Esophagus muscularis mucosa (tissue), 4 donors: ENCODE data around the gene MYO7B. TPM values are rescaled to one million over a fixed set of nuclear protein-coding genes. Genes with fewer than 3 reads are reported as not detected.

Experiments used
- DNase-seq: peaks from one replicate; pipeline ENCODE4 v3.0.0-alpha.2; 2017; ENCODE audit errors: extremely low spot score
- H3K27ac ChIP-seq, 4 donors: fragments of 200-600 bp; sonication (generic); replicated peaks in 1 of 4; 1 replicate in 3 of 4; 2 replicates in 1 of 4; pipeline ENCODE4 v1.5.1; 2016 to 2019; ENCODE audit warnings: mild to moderate bottlenecking in 1 of 4
- H3K27me3 ChIP-seq, 4 donors: fragments of 200-600 bp; sonication (generic); one replicate each; pipeline versions ENCODE4 v1.5.1 to v1.6.0; 2016 to 2019
- H3K36me3 ChIP-seq, 4 donors: fragments of 200-600 bp; sonication (generic); one replicate each; pipeline ENCODE4 v1.5.1; 2016 to 2019
- H3K4me1 ChIP-seq, 4 donors: fragments of 200-600 bp; sonication (generic); one replicate each; pipeline ENCODE4 v1.5.1; 2016 to 2019
- H3K4me3 ChIP-seq, 4 donors: fragments of 200-600 bp; sonication (generic); 1 replicate in 2 of 4; 2 replicates in 2 of 4; pipeline ENCODE4 v1.5.1; 2016 to 2019; ENCODE audit warnings: mild to moderate bottlenecking in 4 of 4, moderate library complexity in 1 of 4
- H3K9me3 ChIP-seq, 4 donors: fragments of 200-600 bp; sonication (generic); 1 replicate in 3 of 4; 2 replicates in 1 of 4; pipeline ENCODE4 v1.5.1; 2016 to 2019
- CTCF ChIP-seq, 3 experiments: fragments of 200-600 bp in 2 of 3; fragments of 450-650 bp in 1 of 3; sonication (generic) in 2 of 3; IDR thresholded peaks; one replicate each; pipeline ENCODE4 v1.5.1; 2017 to 2019; ENCODE audit warnings: antibody characterized with exemption in 3 of 3, mild to moderate bottlenecking in 2 of 3, moderate library complexity in 1 of 3
- EP300 ChIP-seq: sonication (generic); formaldehyde crosslinking; IDR thresholded peaks from one replicate; pipeline ENCODE4 v1.6.1; 2017; ENCODE audit warnings: antibody characterized with exemption
- POLR2A ChIP-seq: fragments of 450-650 bp; IDR thresholded peaks from one replicate; pipeline ENCODE4 v1.6.1; 2017; ENCODE audit warnings: antibody characterized with exemption, moderate library complexity, mild to moderate bottlenecking, low read depth
- POLR2AphosphoS5 ChIP-seq, 2 donors: sonication (generic); formaldehyde crosslinking; IDR thresholded peaks; one replicate each; pipeline ENCODE4 v1.6.1; 2017; ENCODE audit warnings: antibody characterized with exemption in 2 of 2
- WGBS: methylation state at CpG from one replicate; pipeline ENCODE4 v1.1.5; 2018; 5-methylcytosine and 5-hydroxymethylcytosine counted together
- intact Hi-C: fragments of 100-400 bp; cut with DNase I; formaldehyde crosslinking; loops from one replicate; pipeline ENCODE4 v1.15.1; 2023
- total RNA-seq, 4 donors: library from RNA; depleted of rRNA; stranded (reverse); fragments of >200 nt; gene quantifications; one replicate each; pipeline versions ENCODE4 v1.1.0 to v1.2.1, GENCODE V29; 2016

Gene MYO7B
- total RNA-seq, 4 donors from 2014 or later: 0.19 to 0.98 (median 0.33) TPM; not detected in 1

GRCh38 chr2:127614246-127614645 lies 78.8 kb downstream of the MYO7B start:
- no peaks in the 10 kb centered on the region for H3K36me3 ChIP-seq
- DNase-seq: no peak
- no peak overlapping the region for H3K4me3 ChIP-seq
- H3K27ac ChIP-seq: no peak overlapping the region
- H3K9me3 ChIP-seq: peaks cover 0 to 28% (median 12%) of the 10 kb centered on the region in 4 donors
- WGBS: 94% methylated on average over 2 of the region's 2 CpGs
- H3K27me3 ChIP-seq: peaks cover 0 to 1% (median 0%) of the 10 kb centered on the region in 4 donors
- TF ChIP-seq CTCF (IDR thresholded peaks at IDR 0.05) (no peak), POLR2A (no peak), EP300 (no peak), POLR2AphosphoS5 (IDR thresholded peaks at IDR 0.05) (no peak)
- intact Hi-C loops: no loop called here
- H3K4me1 ChIP-seq: no peaks in the 10 kb centered on the region

- TF ChIP-seq EP300: no peak
- DNase-seq: no peak
- Histone ChIP-seq H3K27ac (no peak overlapping the region), H3K36me3 (no peaks in the 10 kb centered on the region), H3K27me3 (peaks cover 0 to 6% (median 0%) of the 10 kb centered on the region in 4 donors), H3K9me3 (peaks cover 0 to 28% (median 12%) of the 10 kb centered on the region in 4 donors), H3K4me1 (no peaks in the 10 kb centered on the region), H3K4me3 (no peak overlapping the region)
- intact Hi-C loops: no loop called here
- WGBS: 79% methylated on average over 3 of the region's 3 CpGs
Observed at GRCh38 chr2:127614731-127615130, 79.2 kb downstream of the MYO7B start.

- Histone ChIP-seq H3K9me3 (peaks cover 0 to 26% (median 10%) of the 10 kb centered on the region in 4 donors), H3K36me3 (no peaks in the 10 kb centered on the region), H3K4me3 (no peak overlapping the region), H3K27ac (no peak overlapping the region), H3K27me3 (peaks cover 0 to 9% (median 0%) of the 10 kb centered on the region in 4 donors), H3K4me1 (no peaks in the 10 kb centered on the region)
- intact Hi-C loops: no loop called here
- DNase-seq: no peak
- 83% methylated on average over 18 of the region's 18 CpGs for WGBS
- TF ChIP-seq EP300 (no peak), POLR2A (no peak), POLR2AphosphoS5 (IDR thresholded peaks at IDR 0.05) (no peak), CTCF (IDR thresholded peaks at IDR 0.05) (no peak)
Observed at GRCh38 chr2:127615511-127616166, 80.2 kb downstream of the MYO7B start.

GRCh38 chr2:127618551-127619202 lies 83.2 kb downstream of the MYO7B start:
- DNase-seq: no peak
- Histone ChIP-seq H3K36me3 (no peaks in the 10 kb centered on the region), H3K9me3 (peaks cover 0 to 3% (median 1%) of the 10 kb centered on the region in 4 donors), H3K4me1 (no peaks in the 10 kb centered on the region), H3K4me3 (no peak overlapping the region), H3K27me3 (peaks cover 0 to 32% (median 13%) of the 10 kb centered on the region in 4 donors), H3K27ac (no peak overlapping the region)
- TF ChIP-seq EP300: no peak
- TF ChIP-seq CTCF (IDR thresholded peaks at IDR 0.05): no peak
- TF ChIP-seq POLR2AphosphoS5 (IDR thresholded peaks at IDR 0.05): no peak
- no peak for TF ChIP-seq POLR2A
- intact Hi-C loops: no loop called here
- WGBS: 88% methylated on average over 7 of the region's 7 CpGs

- WGBS: 99% methylated on average over 5 of the region's 6 CpGs
- Histone ChIP-seq H3K27ac (no peak overlapping the region), H3K4me3 (no peak overlapping the region), H3K36me3 (no peaks in the 10 kb centered on the region), H3K9me3 (no peaks in the 10 kb centered on the region), H3K27me3 (peaks cover 0 to 37% (median 17%) of the 10 kb centered on the region in 4 donors), H3K4me1 (no peaks in the 10 kb centered on the region)
- no peak for TF ChIP-seq CTCF (IDR thresholded peaks at IDR 0.05)
- no peak for TF ChIP-seq POLR2A
- no peak for TF ChIP-seq POLR2AphosphoS5 (IDR thresholded peaks at IDR 0.05)
- TF ChIP-seq EP300: no peak
- DNase-seq: no peak
- intact Hi-C loops: no loop called here
Observed at GRCh38 chr2:127619203-127619590, 83.7 kb downstream of the MYO7B start.
